ENCODE measurements around the gene TMOD4. TPM values are rescaled to one million over a fixed set of nuclear protein-coding genes. Genes with fewer than 3 reads are reported as not detected.
A peak's percentile ranks its signal among the peaks of the same experiment; 100 is the strongest.

The TMOD4 gene
- polyA plus RNA-seq, 4 donors = 0.19 to 1.9 (median 0.38) TPM; not detected in 1

GRCh38 chr1:151166505-151166956 is 9.2 kb downstream of the TMOD4 start:
- no peak for FAIRE-seq

GRCh38 chr1:151165738-151166504 is 9.9 kb downstream of the TMOD4 start, which contains the start of the genes LYSMD1 and SCNM1:
Gene LYSMD1, minus strand, starts transcription at chr1:151165902. Its CDS starts 644 bp downstream, at chr1:151165258.
Gene SCNM1, plus strand, starts transcription at chr1:151166144. Its CDS starts 9 bp downstream, at chr1:151166153.
- Histone ChIP-seq H3K27ac (ENCODE audit: low read depth in 1 of 3, low read length in 2 of 3) (peak within 1 kb of the TSS; percentile 50 to 87 (median 76)), H3K4me3 (ENCODE audit: low read depth in 1 of 3, low read length in 3 of 3) (peak within 1 kb of the TSS; percentile 71 to 98 (median 76)), H3K27me3 (ENCODE audit: control insufficient read depth in 3 of 3, insufficient read depth in 3 of 3, low read length in 3 of 3) (no peaks in the 10 kb centered on the region), H3K9me3 (ENCODE audit: control insufficient read depth in 2 of 2, insufficient read depth in 1 of 2, low read depth in 1 of 2, low read length in 1 of 2) (no peaks in the 10 kb centered on the region), H3K4me1 (ENCODE audit: control insufficient read depth in 3 of 3, insufficient read depth in 2 of 3, low read depth in 1 of 3, low read length in 2 of 3) (peaks cover 2 to 18% (median 4%) of the 10 kb centered on the region in 3 donors), H3K36me3 (ENCODE audit: control insufficient read depth in 3 of 3, insufficient read depth in 2 of 3, low read depth in 1 of 3, low read length in 3 of 3) (peaks cover 0 to 37% (median 6%) of the 10 kb centered on the region in 3 donors)
- DNase-seq (peak; percentile 99), FAIRE-seq (no peak)
- WGBS, 3 donors = 0 to 1% (median 0%) methylated on average over 38 of the region's 38 CpGs

More at GRCh38 chr1:151166505-151166956, 9.2 kb downstream of the TMOD4 start:
- WGBS, 3 donors = 2 to 5% (median 2%) methylated on average over 15 of the region's 15 CpGs
- peak overlapping the region in 2 of 3 donors; percentile 76 to 78 for H3K27ac ChIP-seq (ENCODE audit: low read depth in 1 of 3, low read length in 2 of 3)
- no peak for DNase-seq
- H3K27me3 ChIP-seq (ENCODE audit: control insufficient read depth in 3 of 3, insufficient read depth in 3 of 3, low read length in 3 of 3) = no peaks in the 10 kb centered on the region
- H3K9me3 ChIP-seq (ENCODE audit: control insufficient read depth in 2 of 2, insufficient read depth in 1 of 2, low read depth in 1 of 2, low read length in 1 of 2) = no peaks in the 10 kb centered on the region
- peaks cover 2 to 18% (median 4%) of the 10 kb centered on the region in 3 donors for H3K4me1 ChIP-seq (ENCODE audit: control insufficient read depth in 3 of 3, insufficient read depth in 2 of 3, low read depth in 1 of 3, low read length in 2 of 3)
- H3K4me3 ChIP-seq (ENCODE audit: low read depth in 1 of 3, low read length in 3 of 3) = peak overlapping the region; percentile 71 to 98 (median 76)
- H3K36me3 ChIP-seq (ENCODE audit: control insufficient read depth in 3 of 3, insufficient read depth in 2 of 3, low read depth in 1 of 3, low read length in 3 of 3) = peaks cover 0 to 37% (median 6%) of the 10 kb centered on the region in 3 donors

DNA sequence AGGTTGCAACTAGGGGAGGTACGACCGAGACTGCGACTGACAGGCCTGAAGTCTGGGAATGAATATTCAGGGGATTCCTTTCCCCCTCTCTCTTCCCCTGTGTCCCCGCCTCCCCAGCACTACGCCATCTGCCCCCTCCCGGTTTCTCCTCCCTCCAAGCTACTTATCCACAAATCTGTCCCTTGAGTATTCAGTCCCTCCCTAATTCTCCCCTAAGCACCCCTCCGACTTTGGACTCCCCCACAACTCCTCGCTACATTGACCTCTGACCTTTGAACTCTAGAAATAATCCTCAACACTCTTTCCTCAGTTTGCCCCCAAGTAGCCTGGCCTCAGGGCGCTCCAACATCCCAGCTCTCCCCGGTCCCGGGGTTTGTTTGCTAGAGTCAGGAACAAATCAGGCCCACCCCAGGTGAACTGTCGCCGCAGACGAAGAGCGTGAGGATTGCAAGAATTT is 10.5 kb downstream of the TMOD4 start:
- H3K27me3 ChIP-seq (ENCODE audit: control insufficient read depth in 3 of 3, insufficient read depth in 3 of 3, low read length in 3 of 3) = no peaks in the 10 kb centered on the region
- peak overlapping the region; percentile 51 to 98 (median 71) for H3K4me3 ChIP-seq (ENCODE audit: low read depth in 1 of 3, low read length in 3 of 3)
- DNase-seq (peak in 1 of 2 donors; percentile 55), FAIRE-seq (no peak)
- peak overlapping the region; percentile 39 to 87 (median 56) for H3K27ac ChIP-seq (ENCODE audit: low read depth in 1 of 3, low read length in 2 of 3)
- H3K9me3 ChIP-seq (ENCODE audit: control insufficient read depth in 2 of 2, insufficient read depth in 1 of 2, low read depth in 1 of 2, low read length in 1 of 2) = no peaks in the 10 kb centered on the region
- WGBS, 3 donors = 10 to 14% (median 13%) methylated on average over 15 of the region's 15 CpGs
- peaks cover 2 to 18% (median 4%) of the 10 kb centered on the region in 3 donors for H3K4me1 ChIP-seq (ENCODE audit: control insufficient read depth in 3 of 3, insufficient read depth in 2 of 3, low read depth in 1 of 3, low read length in 2 of 3)
- H3K36me3 ChIP-seq (ENCODE audit: control insufficient read depth in 3 of 3, insufficient read depth in 2 of 3, low read depth in 1 of 3, low read length in 3 of 3) = peaks cover 0 to 36% (median 1%) of the 10 kb centered on the region in 3 donors

- peak in 1 of 2 donors; percentile 29 for DNase-seq
These were observed 11.0 kb downstream of the TMOD4 start for GRCh38 chr1:151164732-151165280.

DNA sequence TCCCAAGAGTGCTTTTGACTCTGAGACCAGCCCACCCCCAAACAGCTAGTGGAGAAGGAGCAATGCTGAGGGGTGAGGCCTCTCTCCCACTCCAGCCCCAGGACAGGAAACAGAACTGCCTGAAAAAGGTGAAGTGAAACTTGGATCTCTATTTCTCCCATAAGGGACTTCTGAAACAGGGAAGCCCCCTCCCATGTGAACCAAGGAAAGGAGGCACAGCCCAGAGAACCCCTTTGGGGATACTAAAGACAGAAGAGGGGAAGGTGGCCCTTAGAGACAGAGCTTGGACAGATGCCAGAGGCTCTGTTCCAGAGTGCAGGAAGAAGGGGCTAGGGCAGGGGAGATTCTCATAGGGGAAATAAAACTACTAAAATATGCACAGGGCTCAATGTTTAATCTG is 16.4 kb downstream of the TMOD4 start:
- no peaks in the 10 kb centered on the region for H3K9me3 ChIP-seq (ENCODE audit: control insufficient read depth in 2 of 2, insufficient read depth in 1 of 2, low read depth in 1 of 2, low read length in 1 of 2)
- H3K27me3 ChIP-seq (ENCODE audit: control insufficient read depth in 3 of 3, insufficient read depth in 3 of 3, low read length in 3 of 3) = no peaks in the 10 kb centered on the region
- DNase-seq = no peak
- H3K4me3 ChIP-seq (ENCODE audit: low read depth in 1 of 3, low read length in 3 of 3) = no peak overlapping the region
- H3K4me1 ChIP-seq (ENCODE audit: control insufficient read depth in 3 of 3, insufficient read depth in 2 of 3, low read depth in 1 of 3, low read length in 2 of 3) = peaks cover 0 to 8% (median 0%) of the 10 kb centered on the region in 3 donors
- peak overlapping the region in 1 of 3 donors; percentile 48 for H3K27ac ChIP-seq (ENCODE audit: low read depth in 1 of 3, low read length in 2 of 3)
- H3K36me3 ChIP-seq (ENCODE audit: control insufficient read depth in 3 of 3, insufficient read depth in 2 of 3, low read depth in 1 of 3, low read length in 3 of 3) = peaks cover 4 to 45% (median 4%) of the 10 kb centered on the region in 3 donors
- FAIRE-seq = no peak

More at GRCh38 chr1:151164732-151165280, 11.0 kb downstream of the TMOD4 start:
- H3K27ac ChIP-seq (ENCODE audit: low read depth in 1 of 3, low read length in 2 of 3) = peak overlapping the region; percentile 39 to 87 (median 56)
- H3K9me3 ChIP-seq (ENCODE audit: control insufficient read depth in 2 of 2, insufficient read depth in 1 of 2, low read depth in 1 of 2, low read length in 1 of 2) = no peaks in the 10 kb centered on the region
- H3K36me3 ChIP-seq (ENCODE audit: control insufficient read depth in 3 of 3, insufficient read depth in 2 of 3, low read depth in 1 of 3, low read length in 3 of 3) = peaks cover 0 to 35% (median 2%) of the 10 kb centered on the region in 3 donors
- peak overlapping the region in 2 of 3 donors; percentile 71 to 98 for H3K4me3 ChIP-seq (ENCODE audit: low read depth in 1 of 3, low read length in 3 of 3)
- H3K27me3 ChIP-seq (ENCODE audit: control insufficient read depth in 3 of 3, insufficient read depth in 3 of 3, low read length in 3 of 3) = no peaks in the 10 kb centered on the region
- FAIRE-seq = no peak
- WGBS, 3 donors = 13 to 36% (median 28%) methylated on average over 11 of the region's 11 CpGs
- H3K4me1 ChIP-seq (ENCODE audit: control insufficient read depth in 3 of 3, insufficient read depth in 2 of 3, low read depth in 1 of 3, low read length in 2 of 3) = peaks cover 2 to 18% (median 4%) of the 10 kb centered on the region in 3 donors

GRCh38 chr1:151158751-151159251 is 17.0 kb downstream of the TMOD4 start:
- Histone ChIP-seq H3K9me3 (ENCODE audit: control insufficient read depth in 2 of 2, insufficient read depth in 1 of 2, low read depth in 1 of 2, low read length in 1 of 2) (no peaks in the 10 kb centered on the region), H3K27ac (ENCODE audit: low read depth in 1 of 3, low read length in 2 of 3) (peak overlapping the region in 1 of 3 donors; percentile 52), H3K27me3 (ENCODE audit: control insufficient read depth in 3 of 3, insufficient read depth in 3 of 3, low read length in 3 of 3) (no peaks in the 10 kb centered on the region), H3K4me1 (ENCODE audit: control insufficient read depth in 3 of 3, insufficient read depth in 2 of 3, low read depth in 1 of 3, low read length in 2 of 3) (peaks cover 0 to 3% (median 0%) of the 10 kb centered on the region in 3 donors), H3K4me3 (ENCODE audit: low read depth in 1 of 3, low read length in 3 of 3) (no peak overlapping the region), H3K36me3 (ENCODE audit: control insufficient read depth in 3 of 3, insufficient read depth in 2 of 3, low read depth in 1 of 3, low read length in 3 of 3) (peaks cover 4 to 45% (median 4%) of the 10 kb centered on the region in 3 donors)
- WGBS, 3 donors = 88 to 91% (median 88%) methylated on average over 22 of the region's 22 CpGs
- FAIRE-seq (no peak), DNase-seq (no peak)

DNA sequence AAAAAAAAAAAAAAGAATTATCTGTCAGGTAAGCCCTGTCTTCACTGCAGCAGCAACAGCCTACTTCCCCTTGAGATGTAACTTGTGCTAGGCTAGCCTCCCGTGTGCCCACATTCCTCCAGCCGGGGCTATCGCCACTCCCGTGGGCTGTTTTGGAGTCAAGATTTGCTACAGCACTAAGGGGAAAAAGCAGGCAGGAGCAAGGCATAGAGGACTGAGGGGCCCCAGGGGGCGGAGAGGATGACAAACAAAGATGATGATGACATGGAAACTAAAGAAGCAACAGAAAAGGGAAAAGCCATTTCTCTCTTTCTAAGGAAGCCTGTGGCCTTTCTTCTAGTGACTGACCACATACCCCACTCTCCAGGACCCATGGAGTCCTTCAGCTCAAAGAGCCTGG is 17.5 kb downstream of the TMOD4 start:
- H3K27ac ChIP-seq (ENCODE audit: low read depth in 1 of 3, low read length in 2 of 3) = peak overlapping the region in 1 of 3 donors; percentile 52

DNA sequence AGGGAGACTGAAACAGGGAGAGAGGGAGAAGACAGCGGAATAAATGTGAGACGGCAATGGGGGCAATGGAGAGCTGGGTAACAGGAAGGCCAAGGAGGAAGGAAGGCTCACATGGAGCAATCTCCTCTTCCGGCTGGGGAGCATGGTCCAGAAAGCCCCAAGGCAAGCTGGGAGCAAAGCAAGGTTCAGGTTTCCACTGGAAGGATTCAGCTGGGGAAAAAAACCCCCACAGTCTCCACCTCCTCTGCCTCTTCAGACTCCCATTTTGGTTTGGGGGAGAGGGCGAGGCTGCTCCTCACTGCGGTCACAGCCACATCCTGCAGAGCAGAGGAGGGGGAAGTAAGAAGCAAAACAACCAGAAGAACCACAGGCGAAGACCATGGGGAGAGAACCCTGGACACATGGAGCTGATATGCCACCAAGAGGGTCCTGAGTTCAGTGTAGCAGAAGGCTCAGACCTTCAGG is 18.7 kb downstream of the TMOD4 start:
- Histone ChIP-seq H3K9me3 (ENCODE audit: control insufficient read depth in 2 of 2, insufficient read depth in 1 of 2, low read depth in 1 of 2, low read length in 1 of 2) (no peaks in the 10 kb centered on the region), H3K27ac (ENCODE audit: low read depth in 1 of 3, low read length in 2 of 3) (peak overlapping the region in 2 of 3 donors; percentile 27 to 52), H3K36me3 (ENCODE audit: control insufficient read depth in 3 of 3, insufficient read depth in 2 of 3, low read depth in 1 of 3, low read length in 3 of 3) (peaks cover 4 to 43% (median 4%) of the 10 kb centered on the region in 3 donors), H3K4me1 (ENCODE audit: control insufficient read depth in 3 of 3, insufficient read depth in 2 of 3, low read depth in 1 of 3, low read length in 2 of 3) (peaks cover 0 to 3% (median 0%) of the 10 kb centered on the region in 3 donors), H3K27me3 (ENCODE audit: control insufficient read depth in 3 of 3, insufficient read depth in 3 of 3, low read length in 3 of 3) (no peaks in the 10 kb centered on the region), H3K4me3 (ENCODE audit: low read depth in 1 of 3, low read length in 3 of 3) (peak overlapping the region in 2 of 3 donors; percentile 8 to 31)
- no peak for FAIRE-seq
- DNase-seq = peak in 1 of 2 donors; percentile 37
- WGBS, 3 donors = 66 to 89% (median 81%) methylated on average over 6 of the region's 6 CpGs

More for the DNA sequence above, 17.5 kb downstream of the TMOD4 start:
- no peak for FAIRE-seq
- H3K27me3 ChIP-seq (ENCODE audit: control insufficient read depth in 3 of 3, insufficient read depth in 3 of 3, low read length in 3 of 3) = no peaks in the 10 kb centered on the region
- WGBS, 3 donors = 74 to 90% (median 89%) methylated on average over 5 of the region's 5 CpGs
- no peak overlapping the region for H3K4me3 ChIP-seq (ENCODE audit: low read depth in 1 of 3, low read length in 3 of 3)
- peaks cover 0 to 3% (median 0%) of the 10 kb centered on the region in 3 donors for H3K4me1 ChIP-seq (ENCODE audit: control insufficient read depth in 3 of 3, insufficient read depth in 2 of 3, low read depth in 1 of 3, low read length in 2 of 3)
- DNase-seq = no peak
- H3K36me3 ChIP-seq (ENCODE audit: control insufficient read depth in 3 of 3, insufficient read depth in 2 of 3, low read depth in 1 of 3, low read length in 3 of 3) = peaks cover 4 to 43% (median 4%) of the 10 kb centered on the region in 3 donors
- H3K9me3 ChIP-seq (ENCODE audit: control insufficient read depth in 2 of 2, insufficient read depth in 1 of 2, low read depth in 1 of 2, low read length in 1 of 2) = no peaks in the 10 kb centered on the region
